CD4-positive, alpha-beta memory T cell (primary cell): ENCODE results near the gene VAT1L. TPM values are rescaled to one million over a fixed set of nuclear protein-coding genes. Genes with fewer than 3 reads are reported as not detected.
A peak's percentile ranks its signal among the peaks of the same experiment; 100 is the strongest.

Experiments
- CTCF ChIA-PET: fragments of 350-600 bp; sonication (Branson Sonifier 250); formaldehyde crosslinking; loops from one replicate; lab custom pipeline; 2021; ENCODE audit warnings: inconsistent platforms; ENCODE audit not compliant: partially characterized antibody; lab: Charles Lee
- POLR2A ChIA-PET: fragments of 350-600 bp; sonication (Branson Sonifier 250); formaldehyde crosslinking; loops from one replicate; lab custom pipeline; 2021; ENCODE audit not compliant: partially characterized antibody; lab: Charles Lee
- DNase-seq, 5 donors: peaks; one replicate each; pipeline versions ENCODE4 v3.0.0 to v3.0.0-alpha.2; 2020 to 2022; ENCODE audit warnings: mixed read lengths in 1 of 5
- H3K27ac ChIP-seq: one replicate; pipeline ENCODE4 v1.7.0; 2013; ENCODE audit warnings: low read depth, low read length
- H3K27me3 ChIP-seq: 2 replicates; pipeline ENCODE4 v1.7.0; 2013; ENCODE audit warnings: mild to moderate bottlenecking, low read length, moderate library complexity; ENCODE audit not compliant: insufficient read depth
- H3K36me3 ChIP-seq: 2 replicates; pipeline ENCODE4 v1.7.0; 2013; ENCODE audit warnings: mild to moderate bottlenecking, low read length, moderate library complexity; ENCODE audit not compliant: insufficient read depth
- H3K4me1 ChIP-seq: 2 replicates; pipeline ENCODE4 v1.7.0; 2013; ENCODE audit warnings: mild to moderate bottlenecking, low read length, moderate library complexity; ENCODE audit not compliant: insufficient read depth
- H3K4me3 ChIP-seq, 2 donors: one replicate each; pipeline ENCODE4 v1.7.0; 2013; ENCODE audit warnings: low read length in 2 of 2, mild to moderate bottlenecking in 1 of 2
- H3K9me3 ChIP-seq, 2 donors: one replicate each; pipeline ENCODE4 v1.7.0; 2013; ENCODE audit warnings: low read length in 2 of 2, control low read depth in 1 of 2; ENCODE audit not compliant: control insufficient read depth in 1 of 2
- H3K27ac Mint-ChIP-seq, 7 donors: one replicate each; pipeline ENCODE4 v1.8.0; 2020 to 2021; ENCODE audit warnings: mixed read lengths in 7 of 7, mild to moderate bottlenecking in 6 of 7, inconsistent platforms in 3 of 7, moderate library complexity in 3 of 7
- H3K27me3 Mint-ChIP-seq, 2 donors: one replicate each; pipeline ENCODE4 v1.8.0; 2020 to 2021; ENCODE audit warnings: mixed read lengths in 2 of 2
- H3K36me3 Mint-ChIP-seq, 2 donors: one replicate each; pipeline ENCODE4 v1.8.0; 2020 to 2021; ENCODE audit warnings: mixed read lengths in 2 of 2, inconsistent platforms in 1 of 2, mild to moderate bottlenecking in 1 of 2
- H3K4me1 Mint-ChIP-seq, 4 donors: one replicate each; pipeline ENCODE4 v1.8.0; 2020 to 2021; ENCODE audit warnings: mixed read lengths in 4 of 4, mild to moderate bottlenecking in 1 of 4
- H3K4me3 Mint-ChIP-seq, 8 donors: one replicate each; pipeline ENCODE4 v1.8.0; 2020 to 2021; ENCODE audit warnings: mixed read lengths in 8 of 8, mild to moderate bottlenecking in 7 of 8, moderate library complexity in 6 of 8, inconsistent platforms in 3 of 8
- H3K9me3 Mint-ChIP-seq, 8 donors: one replicate each; pipeline ENCODE4 v1.8.0; 2020 to 2021; ENCODE audit warnings: mixed read lengths in 8 of 8, mild to moderate bottlenecking in 5 of 8, inconsistent platforms in 3 of 8, moderate library complexity in 1 of 8
- intact Hi-C: fragments of 100-400 bp; cut with micrococcal nuclease; formaldehyde crosslinking; loops from one replicate; pipeline ENCODE4 v1.15.1; 2023
- polyA plus RNA-seq, 2 donors: library from polyadenylated mRNA; unstranded; fragments of 300-500 nt; fragmentation: Illumina TruSeq; gene quantifications; one replicate each; pipeline ENCODE4 v1.2.3, GENCODE V29; 2021
- total RNA-seq, 2 experiments: library from RNA; stranded (reverse); gene quantifications; one replicate each; pipeline ENCODE4 v1.2.3, GENCODE V29; 2021

Gene VAT1L
- total and polyA plus RNA-seq, 4 experiments from 2014 or later = not detected

DNA sequence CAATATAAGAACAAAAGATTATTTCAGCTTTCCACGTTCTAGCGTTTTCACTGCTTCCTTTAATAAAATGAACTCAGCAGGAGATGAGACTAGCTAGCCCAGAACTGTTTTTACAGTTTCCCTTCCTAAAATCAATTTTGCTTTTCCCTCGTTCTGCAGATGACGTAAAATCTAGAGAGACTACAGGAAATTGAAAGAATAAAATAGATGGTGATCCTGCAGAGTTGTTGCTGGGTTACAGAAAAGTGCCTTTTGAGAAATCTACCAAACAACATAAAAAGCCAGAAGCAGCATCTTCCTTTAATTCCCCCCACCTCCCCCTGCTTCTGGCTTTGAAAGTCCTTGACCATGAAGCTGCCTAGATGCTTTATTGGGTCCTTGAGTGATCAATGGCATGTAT lies 137.2 kb downstream of the VAT1L start:
- Mint-ChIP-seq H3K36me3 (no peaks in the 10 kb centered on the region), H3K4me3 (no peak overlapping the region), H3K9me3 (no peaks in the 10 kb centered on the region), H3K27me3 (peaks cover 7 to 8% of the 10 kb centered on the region in 2 donors), H3K27ac (no peak overlapping the region), H3K4me1 (no peaks in the 10 kb centered on the region)
- DNase-seq = no peak
- no peaks in the 10 kb centered on the region for H3K9me3 ChIP-seq
- H3K36me3 ChIP-seq = no peaks in the 10 kb centered on the region
- POLR2A ChIA-PET = no interaction called here
- H3K4me3 ChIP-seq = no peak overlapping the region
- no peaks in the 10 kb centered on the region for H3K4me1 ChIP-seq
- CTCF ChIA-PET = no interaction called here
- no peak overlapping the region for H3K27ac ChIP-seq
- H3K27me3 ChIP-seq = no peaks in the 10 kb centered on the region
- intact Hi-C loops = no loop called here

DNA sequence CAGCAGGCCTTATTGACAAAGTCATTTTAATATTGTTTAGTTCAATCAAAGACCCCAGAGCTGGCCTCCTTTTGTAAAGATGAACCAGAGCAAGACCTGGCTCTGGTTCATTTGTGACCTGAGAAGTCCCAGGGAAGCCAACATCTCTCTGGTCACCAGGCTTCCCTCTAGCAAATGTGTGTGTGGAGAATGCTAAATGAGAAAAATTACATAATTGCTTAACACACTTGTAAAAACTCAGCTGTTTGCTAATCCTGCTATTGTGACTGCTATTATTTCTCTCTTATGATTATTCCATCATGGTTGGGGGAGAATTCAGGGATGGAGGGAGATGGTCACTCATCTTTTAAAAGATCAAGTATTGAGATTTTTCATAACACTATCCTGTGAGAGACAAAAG lies 139.7 kb downstream of the VAT1L start:
- no peak for DNase-seq
- Mint-ChIP-seq H3K27ac (no peak overlapping the region), H3K9me3 (no peaks in the 10 kb centered on the region), H3K4me1 (no peaks in the 10 kb centered on the region), H3K27me3 (peaks cover 7 to 8% of the 10 kb centered on the region in 2 donors), H3K4me3 (no peak overlapping the region), H3K36me3 (no peaks in the 10 kb centered on the region)
- intact Hi-C loops = no loop called here
- Histone ChIP-seq H3K27ac (no peak overlapping the region), H3K4me1 (no peaks in the 10 kb centered on the region), H3K27me3 (no peaks in the 10 kb centered on the region), H3K9me3 (no peaks in the 10 kb centered on the region), H3K4me3 (no peak overlapping the region), H3K36me3 (no peaks in the 10 kb centered on the region)
- POLR2A ChIA-PET = no interaction called here
- CTCF ChIA-PET = no interaction called here

DNA sequence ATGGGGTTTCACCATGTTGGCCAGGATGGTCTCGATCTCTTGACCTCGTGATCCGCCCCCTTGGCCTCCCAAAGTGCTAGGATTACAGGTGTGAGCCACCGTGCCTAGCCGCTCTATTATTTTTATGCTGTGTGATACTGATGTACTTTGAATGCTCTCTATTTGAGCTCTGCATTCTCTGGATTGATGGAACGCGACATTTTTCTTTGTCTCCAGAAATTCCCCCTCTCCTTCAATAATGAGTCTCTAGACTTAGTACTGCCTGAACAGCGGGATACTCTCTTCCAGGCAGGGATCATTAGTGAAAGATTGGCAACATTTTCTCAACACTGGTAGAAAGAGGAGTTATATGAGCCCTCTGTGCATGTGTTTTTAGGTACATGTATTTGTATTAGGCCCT lies 140.6 kb downstream of the VAT1L start:
- H3K36me3 Mint-ChIP-seq = no peaks in the 10 kb centered on the region
- Histone ChIP-seq H3K9me3 (no peaks in the 10 kb centered on the region), H3K36me3 (no peaks in the 10 kb centered on the region), H3K27me3 (no peaks in the 10 kb centered on the region), H3K4me3 (no peak overlapping the region), H3K4me1 (no peaks in the 10 kb centered on the region), H3K27ac (no peak overlapping the region)
- POLR2A ChIA-PET = no interaction called here
- peaks cover 7 to 8% of the 10 kb centered on the region in 2 donors for H3K27me3 Mint-ChIP-seq
- no peaks in the 10 kb centered on the region for H3K9me3 Mint-ChIP-seq
- no peak overlapping the region for H3K27ac Mint-ChIP-seq
- intact Hi-C loops = no loop called here
- H3K4me1 Mint-ChIP-seq = no peaks in the 10 kb centered on the region
- CTCF ChIA-PET = no interaction called here
- H3K4me3 Mint-ChIP-seq = no peak overlapping the region
- no peak for DNase-seq

DNA sequence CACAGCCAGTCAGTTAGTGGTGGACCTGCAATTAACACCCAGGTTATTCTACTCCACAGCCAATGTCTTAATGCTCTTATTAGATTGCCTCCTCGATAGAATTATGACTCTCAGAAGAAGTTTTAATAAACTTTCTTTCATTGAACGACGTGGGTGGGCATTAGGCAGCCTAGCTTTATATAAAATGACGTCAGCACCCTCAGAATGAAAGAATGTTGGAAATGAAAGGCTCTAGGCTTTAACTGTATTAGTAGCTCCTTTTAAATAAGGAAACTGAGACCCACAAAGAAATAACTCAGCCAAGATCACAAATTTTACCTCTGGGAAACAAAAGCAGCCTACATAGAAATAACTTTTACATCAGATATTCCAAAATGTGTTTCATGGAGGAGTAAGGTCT lies 142.7 kb downstream of the VAT1L start:
- no peak for DNase-seq
- H3K27me3 Mint-ChIP-seq = peaks cover 4 to 8% of the 10 kb centered on the region in 2 donors
- H3K27ac Mint-ChIP-seq = no peak overlapping the region
- no peaks in the 10 kb centered on the region for H3K9me3 ChIP-seq
- no peak overlapping the region for H3K4me3 ChIP-seq
- intact Hi-C loops = no loop called here
- CTCF ChIA-PET = no interaction called here
- POLR2A ChIA-PET = no interaction called here
- no peak overlapping the region for H3K27ac ChIP-seq
- no peaks in the 10 kb centered on the region for H3K4me1 ChIP-seq
- no peaks in the 10 kb centered on the region for H3K36me3 ChIP-seq
- H3K4me1 Mint-ChIP-seq = no peaks in the 10 kb centered on the region
- H3K4me3 Mint-ChIP-seq = no peak overlapping the region
- no peaks in the 10 kb centered on the region for H3K9me3 Mint-ChIP-seq
- no peaks in the 10 kb centered on the region for H3K27me3 ChIP-seq
- H3K36me3 Mint-ChIP-seq = no peaks in the 10 kb centered on the region

DNA sequence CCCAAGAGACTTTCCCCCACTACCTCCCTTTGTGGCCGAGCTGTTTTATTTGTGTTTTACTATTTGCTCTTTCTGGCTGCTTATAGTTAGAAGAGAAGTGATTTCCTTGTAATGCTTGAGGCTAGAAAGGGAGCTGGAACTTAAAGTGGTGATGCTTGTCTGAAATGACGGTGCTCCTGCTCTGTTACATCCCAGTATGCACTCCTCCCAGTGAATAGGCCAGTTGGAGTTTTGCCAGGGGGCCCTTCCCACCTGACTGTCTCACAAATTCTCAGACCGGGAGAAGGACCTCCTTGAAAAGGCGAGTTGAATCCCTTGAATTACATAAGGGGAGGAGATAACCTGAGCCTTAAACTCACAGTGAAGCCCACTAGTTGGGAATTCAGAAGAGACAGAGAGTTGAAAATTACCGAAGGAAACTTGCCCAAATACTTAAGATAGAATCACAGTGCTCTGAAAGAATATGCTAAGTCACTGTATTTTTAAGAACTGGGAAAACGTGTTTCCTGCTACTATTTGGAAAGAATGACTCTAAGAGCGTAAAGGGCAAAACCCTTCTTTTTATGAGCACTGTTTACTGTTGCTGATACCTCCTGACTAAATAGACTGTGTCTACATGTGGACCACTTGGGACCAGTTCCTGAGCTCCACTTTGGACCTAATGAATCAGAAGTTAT lies 149.2 kb downstream of the VAT1L start:
- no peak overlapping the region for H3K4me3 ChIP-seq
- Mint-ChIP-seq H3K9me3 (peaks cover 0 to 4% (median 0%) of the 10 kb centered on the region in 8 donors), H3K27ac (peak overlapping the region in 1 of 7 donors; percentile 55), H3K36me3 (no peaks in the 10 kb centered on the region), H3K4me3 (no peak overlapping the region), H3K27me3 (peaks cover 4 to 8% of the 10 kb centered on the region in 2 donors), H3K4me1 (no peaks in the 10 kb centered on the region)
- H3K4me1 ChIP-seq = no peaks in the 10 kb centered on the region
- CTCF ChIA-PET = no interaction called here
- H3K27me3 ChIP-seq = no peaks in the 10 kb centered on the region
- DNase-seq = no peak
- no peaks in the 10 kb centered on the region for H3K36me3 ChIP-seq
- H3K27ac ChIP-seq = no peak overlapping the region
- H3K9me3 ChIP-seq = no peaks in the 10 kb centered on the region
- POLR2A ChIA-PET = no interaction called here
- intact Hi-C loops = no loop called here

DNA sequence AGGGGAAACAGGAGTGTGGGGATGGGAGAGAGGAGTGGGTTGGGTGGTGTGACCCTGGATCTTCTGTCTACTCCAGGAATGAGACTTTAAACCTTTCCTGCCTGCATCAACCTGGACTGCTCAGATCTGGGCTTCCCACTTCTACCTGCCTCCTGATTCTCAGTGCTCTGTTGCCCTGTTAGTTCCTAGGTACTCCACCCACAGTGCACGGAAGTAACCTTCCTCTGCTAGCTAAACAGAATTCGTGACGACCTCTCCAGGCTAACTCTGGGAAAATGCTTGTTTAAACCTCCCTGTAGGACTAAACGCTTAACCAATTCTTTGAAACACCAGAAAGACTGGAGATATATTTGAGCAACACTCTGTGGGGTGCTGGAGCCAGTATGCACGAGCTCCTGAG lies 150.5 kb downstream of the VAT1L start:
- H3K4me1 Mint-ChIP-seq = no peaks in the 10 kb centered on the region
- peaks cover 3 to 5% of the 10 kb centered on the region in 2 donors for H3K27me3 Mint-ChIP-seq
- Histone ChIP-seq H3K4me1 (no peaks in the 10 kb centered on the region), H3K36me3 (no peaks in the 10 kb centered on the region), H3K27ac (no peak overlapping the region), H3K4me3 (no peak overlapping the region), H3K27me3 (no peaks in the 10 kb centered on the region), H3K9me3 (no peaks in the 10 kb centered on the region)
- intact Hi-C loops = no loop called here
- peaks cover 0 to 4% (median 0%) of the 10 kb centered on the region in 8 donors for H3K9me3 Mint-ChIP-seq
- no peak overlapping the region for H3K27ac Mint-ChIP-seq
- H3K4me3 Mint-ChIP-seq = no peak overlapping the region
- DNase-seq = no peak
- ChIA-PET POLR2A (no interaction called here), CTCF (interaction anchor here (0.7 to 1.0 kb wide), 2 partner anchors 10 to 12 kb away, joined by 3 read pairs; no protein-coding TSS in a partner anchor)
- no peaks in the 10 kb centered on the region for H3K36me3 Mint-ChIP-seq

DNA sequence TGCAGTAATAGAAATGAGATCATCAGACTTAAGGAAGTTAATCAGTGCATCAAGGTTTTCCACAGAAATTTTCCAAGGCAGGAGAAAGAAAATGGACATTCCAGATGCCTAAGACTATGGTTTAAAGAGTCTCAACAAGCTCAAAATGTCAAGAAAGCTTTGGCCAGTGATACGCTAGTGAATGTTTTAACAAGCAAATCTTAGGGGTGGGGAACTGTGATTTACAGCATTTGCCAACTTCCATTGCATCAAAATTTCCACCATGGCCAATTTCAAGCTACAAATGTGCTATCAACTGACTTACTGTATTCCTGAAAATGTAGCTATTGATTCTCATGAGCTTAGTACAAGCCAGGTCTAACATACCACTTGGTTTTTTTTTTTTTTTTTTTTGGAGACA lies 151.6 kb downstream of the VAT1L start:
- Mint-ChIP-seq H3K27me3 (peaks cover 2 to 5% of the 10 kb centered on the region in 2 donors), H3K27ac (no peak overlapping the region), H3K9me3 (peaks cover 0 to 4% (median 0%) of the 10 kb centered on the region in 8 donors), H3K4me3 (no peak overlapping the region), H3K36me3 (no peaks in the 10 kb centered on the region), H3K4me1 (no peaks in the 10 kb centered on the region)
- no peak for DNase-seq
- ChIA-PET POLR2A (interaction anchor here (0.8 kb wide), 1 partner anchor 19 kb away, joined by 4 read pairs; no protein-coding TSS in a partner anchor), CTCF (no interaction called here)
- intact Hi-C loops = no loop called here
- H3K27me3 ChIP-seq = no peaks in the 10 kb centered on the region
- H3K36me3 ChIP-seq = no peaks in the 10 kb centered on the region
- H3K9me3 ChIP-seq = no peaks in the 10 kb centered on the region
- no peak overlapping the region for H3K4me3 ChIP-seq
- H3K4me1 ChIP-seq = no peaks in the 10 kb centered on the region
- no peak overlapping the region for H3K27ac ChIP-seq
